ENCODE measurements around the gene GLB1L. TPM values are rescaled to one million over a fixed set of nuclear protein-coding genes. Genes with fewer than 3 reads are reported as not detected.

GLB1L gene
- total RNA-seq, 1 experiment from 2014 or later: 6.1 TPM

DNA sequence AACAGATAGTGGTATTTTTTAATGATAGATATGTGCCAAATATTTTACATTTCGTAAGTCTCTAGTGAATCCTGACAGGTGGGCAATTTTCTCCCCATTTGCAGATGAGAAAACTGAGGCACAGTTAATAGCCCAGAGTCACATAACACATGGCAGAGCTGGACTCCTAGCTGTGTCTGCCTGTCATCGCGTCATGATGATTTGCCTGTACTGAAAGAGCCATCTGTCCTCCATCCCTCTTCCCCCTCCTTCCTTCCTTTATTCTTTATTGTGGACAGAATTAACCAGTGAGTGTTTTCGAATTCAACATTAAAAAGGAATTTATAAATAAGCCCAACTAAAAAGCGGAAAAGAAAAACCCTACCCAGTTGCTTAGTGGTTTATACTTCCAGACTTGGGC lies 37.1 kb upstream of the GLB1L start (continued):
- TF ChIP-seq NR2C2 (CRISPR knock-in tag; IDR thresholded peaks at IDR 0.05): no peak
- TF ChIP-seq SOX15 (CRISPR knock-in tag; IDR thresholded peaks at IDR 0.05): no peak
- no peak for TF ChIP-seq ZNF138 (CRISPR knock-in tag; conservative IDR thresholded peaks at IDR 0.05)
- TF ChIP-seq ZNF317 (CRISPR knock-in tag; IDR thresholded peaks at IDR 0.05; ENCODE audit: borderline replicate concordance, low read depth): no peak
- TF ChIP-seq ZNF423 (CRISPR knock-in tag; IDR thresholded peaks at IDR 0.05): no peak
- TF ChIP-seq ZSCAN18 (CRISPR knock-in tag; IDR thresholded peaks at IDR 0.05): no peak
- TF ChIP-seq PRRX2 (CRISPR knock-in tag; IDR thresholded peaks at IDR 0.05): no peak
- TF ChIP-seq, protein P1, sequence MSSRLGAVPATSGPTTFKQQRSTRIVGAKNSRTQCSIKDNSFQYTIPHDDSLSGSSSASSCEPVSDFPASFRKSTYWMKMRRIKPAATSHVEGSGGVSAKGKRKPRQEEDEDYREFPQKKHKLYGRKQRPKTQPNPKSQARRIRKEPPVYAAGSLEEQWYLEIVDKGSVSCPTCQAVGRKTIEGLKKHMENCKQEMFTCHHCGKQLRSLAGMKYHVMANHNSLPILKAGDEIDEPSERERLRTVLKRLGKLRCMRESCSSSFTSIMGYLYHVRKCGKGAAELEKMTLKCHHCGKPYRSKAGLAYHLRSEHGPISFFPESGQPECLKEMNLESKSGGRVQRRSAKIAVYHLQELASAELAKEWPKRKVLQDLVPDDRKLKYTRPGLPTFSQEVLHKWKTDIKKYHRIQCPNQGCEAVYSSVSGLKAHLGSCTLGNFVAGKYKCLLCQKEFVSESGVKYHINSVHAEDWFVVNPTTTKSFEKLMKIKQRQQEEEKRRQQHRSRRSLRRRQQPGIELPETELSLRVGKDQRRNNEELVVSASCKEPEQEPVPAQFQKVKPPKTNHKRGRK (CRISPR knock-in tag; IDR thresholded peaks at IDR 0.05; ENCODE audit: borderline replicate concordance): no peak
- no peak for TF ChIP-seq SP1 (CRISPR knock-in tag; conservative IDR thresholded peaks at IDR 0.05)
- no peak for TF ChIP-seq ZNF396 (CRISPR knock-in tag; IDR thresholded peaks at IDR 0.05; ENCODE audit: borderline replicate concordance)

DNA sequence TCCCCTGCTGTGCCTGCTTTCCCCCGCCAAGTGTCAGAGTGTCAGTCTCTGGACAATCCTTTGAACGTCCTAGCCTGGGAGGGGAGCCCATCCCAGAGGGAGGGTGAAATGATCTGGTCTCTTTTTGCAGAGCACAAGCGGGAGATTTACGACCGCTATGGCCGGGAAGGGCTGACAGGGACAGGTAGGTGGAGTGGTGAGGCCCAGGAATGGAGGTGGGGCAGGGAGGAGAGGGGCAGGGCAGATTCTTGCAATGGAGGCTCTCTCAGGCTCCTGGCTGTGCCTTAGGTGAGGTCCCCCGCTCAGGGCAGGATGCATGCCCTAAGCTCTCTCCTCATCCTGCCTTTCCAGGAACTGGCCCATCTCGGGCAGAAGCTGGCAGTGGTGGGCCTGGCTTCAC lies 36.3 kb upstream of the GLB1L start:
- no peaks in the 10 kb centered on the region for H3K9me3 Mint-ChIP-seq
- H3K27me3 Mint-ChIP-seq (ENCODE audit: low read depth): peaks cover 4% of the 10 kb centered on the region; the same call in 1 of the 2 replicates
- POLR2A ChIA-PET: no interaction called here
- no peak for ATAC-seq
- peaks cover 8% of the 10 kb centered on the region; the same call in 1 of the 2 replicates for H3K36me3 Mint-ChIP-seq
- DNase-seq (ENCODE audit: low spot score): no peak
- no peak for TF ChIP-seq EMX1 (CRISPR knock-in tag; IDR thresholded peaks at IDR 0.05)
- TF ChIP-seq ZNF232 (CRISPR knock-in tag; IDR thresholded peaks at IDR 0.05): no peak
- TF ChIP-seq ARID4B (CRISPR knock-in tag; IDR thresholded peaks at IDR 0.05; ENCODE audit: borderline replicate concordance): no peak
- TF ChIP-seq ZNF671 (CRISPR knock-in tag; IDR thresholded peaks at IDR 0.05): no peak
- TF ChIP-seq ATF1 (CRISPR knock-in tag; IDR thresholded peaks at IDR 0.05): no peak
- CTCF ChIA-PET: interaction anchor here (6.5 kb wide), 1 partner anchor 12 kb away, joined by 158 read pairs; no protein-coding TSS in a partner anchor
- H3K4me1 Mint-ChIP-seq: peaks cover 34% of the 10 kb centered on the region
- H3K27ac Mint-ChIP-seq: no peak overlapping the region
- no peak overlapping the region for H3K4me3 Mint-ChIP-seq

GRCh38 chr2:219280651-219281050 lies 35.4 kb upstream of the GLB1L start:
- H3K27ac Mint-ChIP-seq: no peak overlapping the region
- no peak for ATAC-seq
- peak overlapping the region; percentile 88 for H3K4me3 Mint-ChIP-seq
- no peak for DNase-seq (ENCODE audit: low spot score)
- TF ChIP-seq ZNF263 (CRISPR knock-in tag; IDR thresholded peaks at IDR 0.05; ENCODE audit: low read depth): no peak
- no peak for TF ChIP-seq ZNF281 (CRISPR knock-in tag; IDR thresholded peaks at IDR 0.05)
- TF ChIP-seq NR1H2 (CRISPR knock-in tag; IDR thresholded peaks at IDR 0.05): no peak
- TF ChIP-seq E2F1 (CRISPR knock-in tag; IDR thresholded peaks at IDR 0.05): no peak
- CTCF ChIA-PET: interaction anchor here (6.5 kb wide), 1 partner anchor 13 kb away, joined by 158 read pairs; no protein-coding TSS in a partner anchor
- peaks cover 28% of the 10 kb centered on the region for H3K4me1 Mint-ChIP-seq
- POLR2A ChIA-PET: interaction anchor here (0.6 to 1.5 kb wide), 2 partner anchors 55 to 138 kb away, joined by 3 to 4 read pairs; no protein-coding TSS in a partner anchor
- H3K9me3 Mint-ChIP-seq: no peaks in the 10 kb centered on the region
- peaks cover 4% of the 10 kb centered on the region; the same call in 1 of the 2 replicates for H3K27me3 Mint-ChIP-seq (ENCODE audit: low read depth)
- peaks cover 8% of the 10 kb centered on the region; the same call in 1 of the 2 replicates for H3K36me3 Mint-ChIP-seq

Measured in WTC11 (cell line).